Epithelial cell of esophagus (primary cell): ENCODE measurements around the gene SLC47A1.

Experiments used
- DNase-seq: peaks from one replicate; pipeline ENCODE4 v3.0.0; 2010; ENCODE audit warnings: low read depth
- H3K4me3 ChIP-seq: 2 replicates; pipeline ENCODE4 v1.5.1; 2011; ENCODE audit warnings: mild to moderate bottlenecking, low read length, control low read depth
- CTCF ChIP-seq: IDR thresholded peaks from 2 replicates; pipeline ENCODE4 v1.5.1; 2011; ENCODE audit warnings: low read depth, mild to moderate bottlenecking, low read length, control low read depth, inconsistent platforms; ENCODE audit not compliant: insufficient read depth; ENCODE audit errors: missing control alignments

Gene SLC47A1

GRCh38 chr17:19614900-19615299 is 81.2 kb downstream of the SLC47A1 start:
- no peak for TF ChIP-seq CTCF
- no peak for DNase-seq
- H3K4me3 ChIP-seq: no peak overlapping the region

- no peak overlapping the region for H3K4me3 ChIP-seq
- no peak for DNase-seq
- no peak for TF ChIP-seq CTCF
Measured at GRCh38 chr17:19618015-19618414, 84.4 kb downstream of the SLC47A1 start.

DNA sequence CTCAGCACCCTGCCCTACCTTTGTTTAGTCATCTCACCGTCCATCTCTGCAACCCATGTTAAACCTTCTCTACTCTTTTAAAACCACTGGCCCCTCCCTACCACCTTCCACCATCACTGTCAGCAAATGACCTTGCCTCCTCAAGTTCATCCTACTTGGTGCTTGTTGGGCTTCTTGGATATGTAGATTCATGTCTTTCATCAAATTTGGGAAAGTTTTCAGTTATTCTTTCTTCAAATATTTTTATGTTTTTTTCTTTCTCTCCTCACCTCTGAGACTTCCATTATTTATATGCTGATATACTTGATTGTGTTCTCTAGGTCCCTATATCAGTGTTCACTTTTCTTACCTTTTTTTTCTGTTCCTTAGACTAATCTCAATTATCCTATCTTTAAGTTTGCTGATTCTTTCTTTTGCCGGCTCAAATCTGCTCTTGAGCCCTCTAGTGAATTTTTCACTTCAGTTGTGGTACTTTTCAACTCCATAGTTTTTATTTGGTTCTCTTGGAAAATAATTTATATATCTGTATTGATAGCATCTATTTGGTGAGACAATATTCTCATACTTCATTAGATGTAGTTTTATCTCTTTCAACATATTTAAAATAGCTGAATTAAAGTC is 86.2 kb downstream of the SLC47A1 start:
- no peak overlapping the region for H3K4me3 ChIP-seq
- no peak for TF ChIP-seq CTCF
- no peak for DNase-seq

- TF ChIP-seq CTCF: no peak
- no peak overlapping the region for H3K4me3 ChIP-seq
- DNase-seq: no peak
Measured at GRCh38 chr17:19621697-19622096, 88.0 kb downstream of the SLC47A1 start.

DNA sequence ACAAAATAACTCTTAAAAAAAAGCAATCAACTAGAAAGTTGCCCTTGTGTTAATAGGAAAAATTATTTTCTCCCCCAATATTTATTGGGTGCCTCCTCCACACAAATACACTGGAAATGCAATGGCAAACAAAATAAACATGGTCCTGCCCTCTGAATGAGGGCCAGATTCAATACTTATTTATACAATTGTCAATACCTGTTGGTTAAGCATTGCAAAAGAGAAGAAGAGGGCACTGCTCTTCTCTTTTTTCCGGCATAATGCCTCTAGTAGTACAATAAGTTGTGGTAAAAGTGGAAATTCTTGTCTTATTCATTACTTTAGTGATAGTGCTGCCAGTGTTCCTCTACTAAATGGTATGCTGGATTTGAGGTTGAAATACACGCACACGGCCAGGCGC is 92.4 kb downstream of the SLC47A1 start:
- no peak for DNase-seq
- TF ChIP-seq CTCF: no peak

More for the DNA sequence above, 92.4 kb downstream of the SLC47A1 start:
- no peak overlapping the region for H3K4me3 ChIP-seq
